ENCODE data around the gene DNHD1. TPM values are rescaled to one million over a fixed set of nuclear protein-coding genes. Genes with fewer than 3 reads are reported as not detected.

The DNHD1 gene
- total RNA-seq, 1 experiment from 2014 or later: 13.9 TPM

DNA sequence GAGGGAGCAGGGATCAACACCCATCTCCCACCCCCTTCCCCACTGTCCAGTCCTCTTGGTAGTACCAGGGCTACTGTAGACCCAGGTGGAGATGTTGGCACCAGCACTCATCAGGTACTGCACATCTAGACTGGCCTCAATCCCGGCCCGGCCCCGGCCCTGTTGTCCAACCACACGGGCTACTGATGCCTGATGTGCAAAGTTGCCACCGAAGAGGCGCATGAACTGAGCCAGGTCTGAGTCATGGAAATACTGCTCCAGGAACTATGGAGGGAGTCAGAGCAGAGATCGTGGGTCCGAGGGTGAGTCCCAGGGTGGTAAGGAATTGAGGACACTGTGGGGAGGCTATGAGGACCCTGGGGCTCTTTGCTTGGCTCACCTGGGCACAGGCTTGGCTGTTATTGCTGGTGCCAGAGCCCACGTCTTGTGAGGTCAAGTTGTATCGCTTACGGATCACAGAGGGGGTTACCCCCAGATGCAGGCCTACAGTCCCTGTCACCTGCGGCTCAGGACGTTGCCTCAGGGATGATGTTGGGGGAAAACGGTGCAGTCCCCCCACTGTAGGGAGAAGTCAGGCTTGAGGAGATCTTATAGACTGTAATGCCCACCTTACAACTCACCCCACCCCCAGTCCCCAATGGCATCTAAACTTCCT lies 119.6 kb downstream of the DNHD1 start:
- peaks cover 9% of the 10 kb centered on the region; the same call in 1 of the 2 replicates for H3F3A ChIP-seq (ENCODE audit: insufficient read depth, low read depth)
- H3K4me2 ChIP-seq: no peak overlapping the region
- CTCF ChIA-PET: no interaction called here
- peaks cover 11% of the 10 kb centered on the region; the same call in 1 of the 2 replicates for H3K4me1 ChIP-seq (replicated peaks; ENCODE audit: insufficient read depth)
- H3K4me3 ChIP-seq: no peak overlapping the region
- POLR2A ChIA-PET (ENCODE audit: unreplicated experiment): no interaction called here
- no peaks in the 10 kb centered on the region for H3K27me3 ChIP-seq (ENCODE audit: insufficient read depth, low read depth)
- no peak overlapping the region for H2AFZ ChIP-seq
- H3K79me2 ChIP-seq (ENCODE audit: low read depth): peaks cover 4% of the 10 kb centered on the region; the same call in 1 of the 2 replicates
- no peaks in the 10 kb centered on the region for H3K9me3 ChIP-seq (ENCODE audit: insufficient read depth, low read depth)
- no TSS peak for BruUV-seq (replicated peaks)
- H4K20me1 ChIP-seq (ENCODE audit: insufficient read depth): no peaks in the 10 kb centered on the region
- no peak overlapping the region for H3K27ac ChIP-seq
- no peak for TF ChIP-seq EZH2 (IDR thresholded peaks at IDR 0.05; ENCODE audit: low read depth)
- TF ChIP-seq, protein P1, sequence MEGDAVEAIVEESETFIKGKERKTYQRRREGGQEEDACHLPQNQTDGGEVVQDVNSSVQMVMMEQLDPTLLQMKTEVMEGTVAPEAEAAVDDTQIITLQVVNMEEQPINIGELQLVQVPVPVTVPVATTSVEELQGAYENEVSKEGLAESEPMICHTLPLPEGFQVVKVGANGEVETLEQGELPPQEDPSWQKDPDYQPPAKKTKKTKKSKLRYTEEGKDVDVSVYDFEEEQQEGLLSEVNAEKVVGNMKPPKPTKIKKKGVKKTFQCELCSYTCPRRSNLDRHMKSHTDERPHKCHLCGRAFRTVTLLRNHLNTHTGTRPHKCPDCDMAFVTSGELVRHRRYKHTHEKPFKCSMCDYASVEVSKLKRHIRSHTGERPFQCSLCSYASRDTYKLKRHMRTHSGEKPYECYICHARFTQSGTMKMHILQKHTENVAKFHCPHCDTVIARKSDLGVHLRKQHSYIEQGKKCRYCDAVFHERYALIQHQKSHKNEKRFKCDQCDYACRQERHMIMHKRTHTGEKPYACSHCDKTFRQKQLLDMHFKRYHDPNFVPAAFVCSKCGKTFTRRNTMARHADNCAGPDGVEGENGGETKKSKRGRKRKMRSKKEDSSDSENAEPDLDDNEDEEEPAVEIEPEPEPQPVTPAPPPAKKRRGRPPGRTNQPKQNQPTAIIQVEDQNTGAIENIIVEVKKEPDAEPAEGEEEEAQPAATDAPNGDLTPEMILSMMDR (conservative IDR thresholded peaks at IDR 0.05): no peak
- no peak for DNase-seq
- intact Hi-C loops (cut with micrococcal nuclease; ENCODE audit: unreplicated experiment): no loop called here
- no peaks in the 10 kb centered on the region for H3K9me2 ChIP-seq (ENCODE audit: insufficient read depth)
- no peaks in the 10 kb centered on the region for H3K36me3 ChIP-seq (ENCODE audit: low read depth)

DNA sequence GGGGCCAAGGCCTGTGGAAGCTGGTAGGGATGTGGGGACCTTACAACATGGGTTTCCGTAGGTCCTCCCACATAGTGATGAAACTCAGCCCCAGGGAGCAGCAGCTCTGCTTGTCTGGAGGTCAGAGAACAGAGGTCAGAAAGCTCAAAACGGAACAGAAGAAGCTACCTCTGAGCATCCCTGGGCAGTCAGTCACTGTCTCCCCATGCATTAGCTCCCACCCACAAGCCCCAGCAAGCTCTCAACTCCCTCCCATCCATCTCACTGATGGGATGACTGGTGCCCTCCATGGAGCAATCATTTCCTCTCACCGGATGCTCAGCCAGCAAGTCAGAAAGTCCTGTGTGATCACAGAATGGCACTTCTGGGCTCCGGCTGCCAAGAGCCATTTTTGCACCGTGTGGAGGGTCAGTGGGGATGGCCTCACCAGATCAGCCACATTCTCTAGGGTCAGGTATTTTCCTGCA lies 120.3 kb downstream of the DNHD1 start:
- Histone ChIP-seq H3K36me3 (ENCODE audit: low read depth) (no peaks in the 10 kb centered on the region), H3K9me2 (ENCODE audit: insufficient read depth) (no peaks in the 10 kb centered on the region), H4K20me1 (ENCODE audit: insufficient read depth) (no peaks in the 10 kb centered on the region), H3K4me1 (replicated peaks; ENCODE audit: insufficient read depth) (peaks cover 11% of the 10 kb centered on the region; the same call in 1 of the 2 replicates), H3K4me3 (no peak overlapping the region), H3K27ac (no peak overlapping the region), H3K9me3 (ENCODE audit: insufficient read depth, low read depth) (no peaks in the 10 kb centered on the region), H3K27me3 (ENCODE audit: insufficient read depth, low read depth) (no peaks in the 10 kb centered on the region), H3K4me2 (no peak overlapping the region), H3K79me2 (ENCODE audit: low read depth) (peaks cover 4% of the 10 kb centered on the region; the same call in 1 of the 2 replicates), H3F3A (ENCODE audit: insufficient read depth, low read depth) (peaks cover 7% of the 10 kb centered on the region; the same call in 1 of the 2 replicates), H2AFZ (no peak overlapping the region)
- POLR2A ChIA-PET (ENCODE audit: unreplicated experiment): no interaction called here
- TF ChIP-seq, protein P1 (conservative IDR thresholded peaks at IDR 0.05): no peak
- TF ChIP-seq EZH2 (IDR thresholded peaks at IDR 0.05; ENCODE audit: low read depth): no peak
- intact Hi-C loops (cut with micrococcal nuclease; ENCODE audit: unreplicated experiment): no loop called here
- no peak for DNase-seq
- CTCF ChIA-PET: no interaction called here
- no TSS peak for BruUV-seq (replicated peaks)

DNA sequence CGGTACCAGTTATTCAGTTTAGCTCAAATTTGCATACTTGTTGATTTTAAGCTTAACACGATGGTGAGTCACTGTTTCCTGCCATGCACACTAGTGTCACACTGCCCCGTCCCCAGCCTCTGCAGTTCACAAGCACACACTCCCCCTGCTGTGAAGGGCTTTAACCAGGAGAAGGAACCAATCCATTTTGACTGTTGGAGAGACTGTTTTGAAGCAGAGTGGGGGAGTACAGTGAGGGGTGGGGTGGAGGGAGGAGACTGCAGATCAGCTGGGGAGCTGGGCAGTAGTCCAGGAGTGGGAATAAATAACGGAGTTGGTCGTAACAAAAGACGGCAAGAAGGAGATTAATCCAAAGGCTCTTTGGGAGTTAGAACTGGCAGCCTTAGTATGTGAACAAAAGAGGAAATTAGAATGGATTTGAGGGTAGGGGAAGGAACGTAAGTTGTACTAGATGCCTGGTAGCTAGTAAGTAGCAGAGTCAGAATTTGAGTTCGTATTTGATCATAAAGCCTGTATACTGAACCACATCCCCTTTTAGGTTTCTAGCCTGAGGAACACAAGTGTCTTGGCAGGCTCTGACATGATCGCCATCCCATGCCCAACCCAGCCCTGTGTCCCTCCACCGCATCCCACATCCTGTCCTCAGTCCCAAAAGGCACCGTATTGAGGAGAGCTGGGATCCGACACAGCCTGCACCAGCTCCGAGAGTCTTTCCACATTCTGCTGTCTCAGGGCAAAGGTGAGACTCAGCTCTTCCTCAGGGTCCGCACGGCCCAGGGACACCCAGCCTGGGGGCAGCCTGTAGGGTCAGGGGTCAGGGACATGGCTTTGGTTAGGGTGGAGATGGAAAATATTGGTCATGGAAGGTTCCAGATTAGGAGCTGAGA lies 121.3 kb downstream of the DNHD1 start:
- Histone ChIP-seq H3F3A (ENCODE audit: insufficient read depth, low read depth) (no peaks in the 10 kb centered on the region; the same call in 1 of the 2 replicates), H3K4me3 (peak overlapping the region; percentile 61), H2AFZ (peak overlapping the region; percentile 86), H3K9me2 (ENCODE audit: insufficient read depth) (no peaks in the 10 kb centered on the region), H3K4me2 (peak overlapping the region; percentile 96), H3K4me1 (replicated peaks; ENCODE audit: insufficient read depth) (peaks cover 7% of the 10 kb centered on the region; the same call in 1 of the 2 replicates), H3K79me2 (ENCODE audit: low read depth) (peaks cover 4% of the 10 kb centered on the region; the same call in 1 of the 2 replicates), H3K9me3 (ENCODE audit: insufficient read depth, low read depth) (no peaks in the 10 kb centered on the region), H3K27me3 (ENCODE audit: insufficient read depth, low read depth) (no peaks in the 10 kb centered on the region), H3K27ac (no peak overlapping the region), H4K20me1 (ENCODE audit: insufficient read depth) (no peaks in the 10 kb centered on the region), H3K36me3 (ENCODE audit: low read depth) (no peaks in the 10 kb centered on the region)
- BruUV-seq (replicated peaks): TSS peak; percentile 43
- ChIA-PET POLR2A (ENCODE audit: unreplicated experiment) (interaction anchor here (0.6 kb wide), 1 partner anchor 34 kb away, joined by 3 read pairs; no protein-coding TSS in a partner anchor), CTCF (interaction anchor here (0.5 to 0.6 kb wide), 3 partner anchors 15 to 143 kb away, joined by 3 to 6 read pairs (median 4); no protein-coding TSS in a partner anchor)
- no peak for DNase-seq
- TF ChIP-seq, protein P1 (conservative IDR thresholded peaks at IDR 0.05): no peak
- TF ChIP-seq EZH2 (IDR thresholded peaks at IDR 0.05; ENCODE audit: low read depth): no peak
- intact Hi-C loops (cut with micrococcal nuclease; ENCODE audit: unreplicated experiment): no loop called here

Measured in PC-9 (cell line).